ENCODE measurements around the gene DLX6. TPM values are rescaled to one million over a fixed set of nuclear protein-coding genes. Genes with fewer than 3 reads are reported as not detected.

Gene DLX6
- total RNA-seq, 1 donor from 2014 or later = not detected

GRCh38 chr7:97014145-97014750, 8.9 kb downstream of the DLX6 start:
- FAIRE-seq (no peak), DNase-seq (ENCODE audit: low read depth) (no peak)
- Histone ChIP-seq H3K36me3 (ENCODE audit: control insufficient read depth, insufficient read depth, low read length) (no peaks in the 10 kb centered on the region), H3K27me3 (ENCODE audit: control insufficient read depth, insufficient read depth, low read length) (peaks cover 76% of the 10 kb centered on the region), H3K4me3 (ENCODE audit: low read depth, low read length) (no peak overlapping the region)
- TF ChIP-seq, protein P1, sequence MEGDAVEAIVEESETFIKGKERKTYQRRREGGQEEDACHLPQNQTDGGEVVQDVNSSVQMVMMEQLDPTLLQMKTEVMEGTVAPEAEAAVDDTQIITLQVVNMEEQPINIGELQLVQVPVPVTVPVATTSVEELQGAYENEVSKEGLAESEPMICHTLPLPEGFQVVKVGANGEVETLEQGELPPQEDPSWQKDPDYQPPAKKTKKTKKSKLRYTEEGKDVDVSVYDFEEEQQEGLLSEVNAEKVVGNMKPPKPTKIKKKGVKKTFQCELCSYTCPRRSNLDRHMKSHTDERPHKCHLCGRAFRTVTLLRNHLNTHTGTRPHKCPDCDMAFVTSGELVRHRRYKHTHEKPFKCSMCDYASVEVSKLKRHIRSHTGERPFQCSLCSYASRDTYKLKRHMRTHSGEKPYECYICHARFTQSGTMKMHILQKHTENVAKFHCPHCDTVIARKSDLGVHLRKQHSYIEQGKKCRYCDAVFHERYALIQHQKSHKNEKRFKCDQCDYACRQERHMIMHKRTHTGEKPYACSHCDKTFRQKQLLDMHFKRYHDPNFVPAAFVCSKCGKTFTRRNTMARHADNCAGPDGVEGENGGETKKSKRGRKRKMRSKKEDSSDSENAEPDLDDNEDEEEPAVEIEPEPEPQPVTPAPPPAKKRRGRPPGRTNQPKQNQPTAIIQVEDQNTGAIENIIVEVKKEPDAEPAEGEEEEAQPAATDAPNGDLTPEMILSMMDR (IDR thresholded peaks at IDR 0.05; ENCODE audit: insufficient read depth, low read length, severe bottlenecking) = no peak

DNA sequence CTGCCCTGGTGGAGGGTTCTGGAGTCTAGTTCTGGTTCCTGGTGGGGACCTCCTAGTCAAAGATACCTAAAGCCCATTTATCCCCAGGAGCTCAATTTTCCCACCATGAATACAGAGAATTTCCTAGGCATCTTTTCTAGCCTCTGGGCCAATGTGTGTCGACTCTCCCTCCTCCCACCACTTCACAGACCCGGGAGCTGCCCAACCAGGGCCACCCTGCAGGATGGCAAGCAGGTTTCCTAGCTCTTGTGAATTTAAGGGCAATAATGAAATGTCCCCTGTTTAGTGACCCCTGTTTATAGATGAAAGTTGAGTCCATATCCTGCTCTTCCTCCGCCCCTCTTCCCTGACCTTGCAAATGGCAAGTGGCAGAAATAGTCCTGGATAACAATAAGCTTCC, 9.9 kb downstream of the DLX6 start:
- TF ChIP-seq, protein P1 (IDR thresholded peaks at IDR 0.05; ENCODE audit: insufficient read depth, low read length, severe bottlenecking) = no peak
- no peak for FAIRE-seq

DNA sequence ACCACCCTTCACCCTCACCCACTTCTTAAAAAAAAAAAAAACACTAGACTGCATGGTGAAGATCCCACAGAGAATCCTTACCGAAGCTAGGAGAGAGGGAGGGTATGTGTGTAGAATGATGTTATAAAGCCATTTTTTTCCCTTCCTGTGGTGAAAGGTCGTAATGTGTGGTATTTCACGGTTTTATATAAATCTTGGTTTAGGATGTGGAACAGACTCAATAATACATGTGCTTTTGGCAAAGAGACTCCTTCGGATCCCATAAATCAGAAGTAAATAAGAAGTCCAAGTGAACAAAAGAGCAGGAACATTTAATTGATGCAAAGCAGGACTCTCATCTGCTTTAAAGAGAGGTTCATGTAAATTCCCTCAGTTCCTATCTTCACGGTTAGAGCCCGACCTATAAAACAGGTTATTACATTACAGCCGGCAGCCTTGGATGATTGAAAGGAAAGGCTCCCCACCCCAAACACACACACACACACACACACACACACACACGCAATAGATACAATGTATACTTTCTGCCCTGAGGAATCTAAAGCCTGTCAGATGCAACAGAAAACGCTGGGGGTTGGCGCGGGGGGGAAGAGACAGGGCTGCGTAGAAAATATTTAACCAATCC, 10.5 kb downstream of the DLX6 start:
- H3K4me3 ChIP-seq (ENCODE audit: low read depth, low read length) = no peak overlapping the region

More for the DNA sequence above, 9.9 kb downstream of the DLX6 start:
- Histone ChIP-seq H3K4me3 (ENCODE audit: low read depth, low read length) (no peak overlapping the region), H3K36me3 (ENCODE audit: control insufficient read depth, insufficient read depth, low read length) (no peaks in the 10 kb centered on the region), H3K27me3 (ENCODE audit: control insufficient read depth, insufficient read depth, low read length) (peaks cover 76% of the 10 kb centered on the region)
- DNase-seq (ENCODE audit: low read depth) = no peak

GRCh38 chr7:97016381-97017191, 11.2 kb downstream of the DLX6 start:
- no peak for FAIRE-seq
- peaks cover 80% of the 10 kb centered on the region for H3K27me3 ChIP-seq (ENCODE audit: control insufficient read depth, insufficient read depth, low read length)
- no peak for DNase-seq (ENCODE audit: low read depth)
- no peak overlapping the region for H3K4me3 ChIP-seq (ENCODE audit: low read depth, low read length)
- TF ChIP-seq, protein P1 (IDR thresholded peaks at IDR 0.05; ENCODE audit: insufficient read depth, low read length, severe bottlenecking) = no peak
- H3K36me3 ChIP-seq (ENCODE audit: control insufficient read depth, insufficient read depth, low read length) = no peaks in the 10 kb centered on the region

More for the DNA sequence above, 10.5 kb downstream of the DLX6 start:
- TF ChIP-seq, protein P1 (IDR thresholded peaks at IDR 0.05; ENCODE audit: insufficient read depth, low read length, severe bottlenecking) = no peak
- FAIRE-seq = no peak
- H3K36me3 ChIP-seq (ENCODE audit: control insufficient read depth, insufficient read depth, low read length) = no peaks in the 10 kb centered on the region
- peaks cover 78% of the 10 kb centered on the region for H3K27me3 ChIP-seq (ENCODE audit: control insufficient read depth, insufficient read depth, low read length)
- no peak for DNase-seq (ENCODE audit: low read depth)

DNA sequence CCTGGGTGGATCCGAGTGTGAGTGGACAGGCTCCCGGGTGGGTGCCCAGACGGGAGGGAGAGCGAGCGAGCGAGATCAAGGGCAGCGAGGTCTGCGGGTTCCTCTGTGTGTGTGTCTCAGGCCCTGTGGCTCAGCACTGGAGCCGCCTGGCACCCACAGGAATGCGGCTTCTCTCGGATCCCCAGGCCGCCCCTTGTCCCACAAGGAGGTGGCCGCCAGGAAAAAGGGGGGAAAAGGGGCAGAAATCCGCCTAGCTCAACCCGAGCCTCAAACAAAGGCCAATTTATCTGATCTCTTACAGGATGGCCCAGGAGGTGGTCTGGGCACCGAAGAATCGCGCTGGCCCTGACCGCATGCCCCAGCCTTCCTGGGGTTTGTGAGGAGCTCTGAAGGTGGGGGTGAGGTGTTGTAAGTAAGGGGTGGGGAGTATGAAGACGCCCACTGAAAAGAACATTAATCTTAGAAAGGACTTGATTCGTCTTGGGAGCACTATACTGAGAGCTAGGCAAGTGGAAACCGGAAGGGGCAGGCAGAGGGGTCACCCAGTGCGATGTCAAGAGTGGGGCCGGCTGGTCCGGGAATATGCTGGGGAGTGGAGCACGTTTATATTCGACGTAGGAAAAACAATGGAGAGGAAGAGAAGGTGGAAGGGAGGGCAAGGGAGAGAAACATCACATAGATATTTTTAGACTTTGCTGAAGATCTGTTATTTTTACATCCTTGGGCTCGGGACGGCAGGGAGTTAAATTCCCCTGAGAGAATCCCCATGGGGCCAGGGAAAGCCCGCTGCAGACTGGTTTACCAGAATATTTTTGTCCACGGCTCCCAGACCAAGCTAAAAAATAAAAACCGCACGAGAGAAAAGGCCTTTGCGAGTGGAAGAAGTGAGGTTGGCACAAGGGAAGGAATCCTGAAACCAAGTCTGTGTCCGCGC, 12.1 kb downstream of the DLX6 start:
- DNase-seq (ENCODE audit: low read depth) = no peak
- Histone ChIP-seq H3K27me3 (ENCODE audit: control insufficient read depth, insufficient read depth, low read length) (peaks cover 81% of the 10 kb centered on the region), H3K36me3 (ENCODE audit: control insufficient read depth, insufficient read depth, low read length) (no peaks in the 10 kb centered on the region), H3K4me3 (ENCODE audit: low read depth, low read length) (no peak overlapping the region)
- TF ChIP-seq, protein P1 (IDR thresholded peaks at IDR 0.05; ENCODE audit: insufficient read depth, low read length, severe bottlenecking) = no peak
- no peak for FAIRE-seq
